SU-DHL-6 (cell line): ENCODE results near the gene CELA1.

ENCODE experiments used
- H2AFZ ChIP-seq: fragments of 200-600 bp; sonication (generic); 2 replicates; pipeline ENCODE4 v1.6.1; 2014; ENCODE audit warnings: low read depth, mild to moderate bottlenecking, moderate library complexity, mixed read lengths, antibody characterized with exemption, low read length; ENCODE audit not compliant: severe bottlenecking
- H3F3A ChIP-seq: fragments of 200-600 bp; shearing (Covaris generic); 2 replicates; pipeline ENCODE4 v1.6.0; 2016; ENCODE audit warnings: antibody characterized with exemption, mild to moderate bottlenecking; ENCODE audit not compliant: insufficient read depth
- H3K27ac ChIP-seq: fragments of 200-600 bp; sonication (generic); 2 replicates; pipeline ENCODE4 v1.5.1; 2016; ENCODE audit warnings: low read depth, mild to moderate bottlenecking, low read length, moderate library complexity, mixed read lengths
- H3K27me3 ChIP-seq: fragments of 200-600 bp; sonication (generic), shearing (Covaris generic); 2 replicates; pipeline ENCODE4 v1.6.0; 2014; ENCODE audit warnings: mild to moderate bottlenecking, low read length
- H3K36me3 ChIP-seq: fragments of 200-600 bp; sonication (generic); 2 replicates; pipeline ENCODE4 v1.6.1; 2014; ENCODE audit warnings: mild to moderate bottlenecking, low read length, mixed read lengths
- H3K4me2 ChIP-seq: fragments of 300-600, 200-600 bp; shearing (Covaris generic), sonication (generic); 2 replicates; pipeline ENCODE4 v1.6.0; 2014; ENCODE audit warnings: low read length, low read depth, mild to moderate bottlenecking; ENCODE audit not compliant: poor library complexity, severe bottlenecking
- H3K4me3 ChIP-seq: fragments of 200-600 bp; sonication (generic); 2 replicates; pipeline ENCODE4 v1.5.1; 2014; ENCODE audit warnings: antibody characterized with exemption, low read length, mild to moderate bottlenecking, mixed read lengths; ENCODE audit not compliant: insufficient read depth, poor library complexity, severe bottlenecking
- H3K79me2 ChIP-seq: fragments of 200-600 bp; sonication (generic); 2 replicates; pipeline ENCODE4 v1.6.1; 2014; ENCODE audit warnings: mild to moderate bottlenecking, low read length, moderate library complexity; ENCODE audit not compliant: insufficient read depth
- H3K9ac ChIP-seq: fragments of 200-600 bp; sonication (generic); 2 replicates; pipeline ENCODE4 v1.7.0; 2014; ENCODE audit warnings: mild to moderate bottlenecking, low read length
- H3K9me2 ChIP-seq: fragments of 200-600 bp; sonication (generic); replicated peaks from 2 replicates; pipeline ENCODE4 v1.6.1; 2014; ENCODE audit warnings: low read length; ENCODE audit not compliant: insufficient read depth
- H3K9me3 ChIP-seq: fragments of 200-600 bp; sonication (generic); 2 replicates; pipeline ENCODE4 v1.6.1; 2014; ENCODE audit warnings: low read length, mixed read lengths; ENCODE audit not compliant: insufficient read depth
- H4K20me1 ChIP-seq: fragments of 200-600 bp; sonication (generic); 2 replicates; pipeline ENCODE4 v1.6.1; 2014; ENCODE audit warnings: low read depth, mild to moderate bottlenecking, antibody characterized with exemption, low read length, moderate library complexity, mixed read lengths
- CTCF ChIP-seq: fragments of 200-600 bp; sonication (generic); IDR thresholded peaks from one replicate; pipeline ENCODE4 v1.5.1; 2017; ENCODE audit warnings: antibody characterized with exemption, mild to moderate bottlenecking, low read length, moderate library complexity; ENCODE audit not compliant: insufficient read depth, poor library complexity, severe bottlenecking
- EZH2phosphoT487 ChIP-seq: fragments of 200-600 bp; sonication (generic), shearing (Covaris generic); conservative IDR thresholded peaks from 2 replicates; pipeline ENCODE4 v1.6.1; 2018; ENCODE audit warnings: mild to moderate bottlenecking, antibody characterized with exemption, low read length, moderate library complexity, mixed read lengths

Gene CELA1

GRCh38 chr12:51324953-51325352 is 21.5 kb downstream of the CELA1 start:
- H3K9ac ChIP-seq = no peak overlapping the region
- no peaks in the 10 kb centered on the region for H3K9me2 ChIP-seq
- H3K36me3 ChIP-seq = no peaks in the 10 kb centered on the region
- H3K4me3 ChIP-seq = no peak overlapping the region
- no peak overlapping the region for H3K27ac ChIP-seq
- H3K79me2 ChIP-seq = no peaks in the 10 kb centered on the region
- H3K4me2 ChIP-seq = no peak overlapping the region
- TF ChIP-seq CTCF (no peak), EZH2phosphoT487 (no peak)
- H3K27me3 ChIP-seq = no peaks in the 10 kb centered on the region; the same call in 1 of the 2 replicates
- no peak overlapping the region for H2AFZ ChIP-seq
- no peaks in the 10 kb centered on the region for H3F3A ChIP-seq
- no peaks in the 10 kb centered on the region for H4K20me1 ChIP-seq
- no peaks in the 10 kb centered on the region for H3K9me3 ChIP-seq

- Histone ChIP-seq H4K20me1 (no peaks in the 10 kb centered on the region), H3K36me3 (no peaks in the 10 kb centered on the region), H3K27me3 (no peaks in the 10 kb centered on the region; the same call in 1 of the 2 replicates), H3K9ac (no peak within 1 kb of the TSS), H3K4me3 (no peak within 1 kb of the TSS), H3K4me2 (no peak within 1 kb of the TSS), H3K9me2 (no peaks in the 10 kb centered on the region), H3F3A (no peaks in the 10 kb centered on the region), H3K27ac (no peak within 1 kb of the TSS), H3K9me3 (no peaks in the 10 kb centered on the region), H2AFZ (no peak within 1 kb of the TSS), H3K79me2 (no peaks in the 10 kb centered on the region)
- TF ChIP-seq EZH2phosphoT487 (no peak), CTCF (no peak)
Measured at GRCh38 chr12:51323966-51324895, 22.2 kb downstream of the CELA1 start, which contains the start of gene BIN2. TSS of gene BIN2 (minus strand) at chr12:51324174. CDS start at chr12:51324102, 72 bp downstream.

DNA sequence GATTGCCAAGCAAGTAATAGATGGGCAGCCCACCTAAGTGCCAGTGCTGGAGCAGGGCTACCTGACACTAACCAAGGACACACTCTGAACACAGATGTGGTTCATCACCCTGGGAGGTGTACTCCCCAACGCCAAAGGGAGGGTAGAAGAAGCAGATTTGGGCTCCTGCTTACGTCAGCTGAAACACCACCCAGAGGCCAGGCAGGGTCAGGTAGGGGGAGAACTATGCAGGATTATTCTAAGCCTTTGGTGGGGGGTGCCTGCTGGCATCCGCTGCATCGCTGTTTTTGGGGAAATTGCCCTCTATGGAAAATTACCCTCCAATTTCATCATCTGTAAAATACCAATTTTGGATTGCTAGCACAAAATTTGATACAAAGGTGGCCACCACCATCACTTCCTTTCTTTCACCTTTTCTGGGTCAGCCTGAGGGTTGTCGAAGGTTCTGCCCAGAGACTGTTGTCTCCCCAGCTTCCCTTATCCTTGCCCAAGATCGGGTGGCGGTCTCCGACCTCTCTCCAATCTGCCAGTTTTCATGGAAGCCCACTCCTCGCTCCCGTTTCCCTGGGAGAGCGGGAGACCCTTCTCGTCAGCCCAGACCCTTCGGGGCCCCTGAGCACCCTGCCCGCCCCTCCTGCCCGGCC is 23.0 kb downstream of the CELA1 start:
- Histone ChIP-seq H3K9me2 (no peaks in the 10 kb centered on the region), H3F3A (no peaks in the 10 kb centered on the region), H3K9ac (no peak overlapping the region), H4K20me1 (no peaks in the 10 kb centered on the region), H2AFZ (no peak overlapping the region), H3K79me2 (no peaks in the 10 kb centered on the region), H3K4me2 (no peak overlapping the region), H3K36me3 (no peaks in the 10 kb centered on the region), H3K27ac (no peak overlapping the region), H3K4me3 (no peak overlapping the region), H3K27me3 (no peaks in the 10 kb centered on the region; the same call in 1 of the 2 replicates), H3K9me3 (no peaks in the 10 kb centered on the region)
- TF ChIP-seq CTCF (no peak), EZH2phosphoT487 (no peak)
